IPS-20b (cell line): ENCODE data around the gene AKAP9.
"Not testable (repeated sequence)": the region's sequence is repeated elsewhere in the genome, so short reads cannot be mapped to it uniquely, and the experiment has no call there.

Source experiments
- H3K27ac ChIP-seq: one replicate; pipeline ENCODE4 v1.5.1; 2013; ENCODE audit warnings: low read length
- H3K27me3 ChIP-seq: 2 replicates; pipeline ENCODE4 v1.6.1; 2013; ENCODE audit warnings: mild to moderate bottlenecking, low read length, inconsistent platforms; ENCODE audit not compliant: insufficient read depth
- H3K36me3 ChIP-seq: 2 replicates; pipeline ENCODE4 v1.6.1; 2013; ENCODE audit warnings: low read depth, mild to moderate bottlenecking, inconsistent platforms, low read length, moderate library complexity; ENCODE audit not compliant: insufficient read depth
- H3K4me1 ChIP-seq: 2 replicates; pipeline ENCODE4 v1.6.1; 2013; ENCODE audit warnings: mild to moderate bottlenecking, control low read depth, inconsistent platforms, low read length, moderate library complexity; ENCODE audit not compliant: insufficient read depth
- H3K4me3 ChIP-seq: 2 replicates; pipeline ENCODE4 v1.5.1; 2013; ENCODE audit warnings: mild to moderate bottlenecking, low read length, inconsistent platforms
- H3K9ac ChIP-seq: 2 replicates; pipeline ENCODE4 v1.6.1; 2013; ENCODE audit warnings: low read depth, mild to moderate bottlenecking, inconsistent platforms, low read length, moderate library complexity
- H3K9me3 ChIP-seq: 2 replicates; pipeline ENCODE4 v1.6.1; 2013; ENCODE audit warnings: mild to moderate bottlenecking, low read depth, low read length, inconsistent platforms; ENCODE audit not compliant: insufficient read depth

Gene AKAP9

DNA sequence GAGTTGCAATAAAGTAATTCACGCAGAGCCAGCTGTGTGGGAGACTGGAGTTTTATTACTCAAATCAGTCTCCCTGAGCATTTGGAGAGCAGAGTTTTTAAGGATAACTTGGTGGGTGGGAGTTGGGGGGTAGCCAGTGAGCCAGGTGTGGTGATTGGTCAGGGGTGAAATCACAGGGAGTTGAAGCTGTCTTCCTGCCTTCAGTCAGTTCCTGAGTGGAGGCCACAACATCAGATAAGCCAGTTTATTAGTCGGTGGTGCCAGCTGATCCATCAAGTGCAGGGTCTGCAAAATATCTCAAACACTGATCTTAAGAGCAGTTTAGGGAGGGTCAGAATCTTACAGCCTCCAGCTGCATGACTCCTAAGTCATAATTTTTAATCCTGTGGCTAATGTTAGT, 196.9 kb downstream of the AKAP9 start:
- no peaks in the 10 kb centered on the region for H3K36me3 ChIP-seq
- H3K27me3 ChIP-seq: no peaks in the 10 kb centered on the region
- no peak overlapping the region for H3K27ac ChIP-seq
- no peak overlapping the region for H3K9ac ChIP-seq
- H3K4me3 ChIP-seq: no peak overlapping the region
- no peaks in the 10 kb centered on the region for H3K9me3 ChIP-seq
- H3K4me1 ChIP-seq: 0 out of 2 replicates have a peak, but pooled peaks cover under 1% of the 10 kb centered on the region

DNA sequence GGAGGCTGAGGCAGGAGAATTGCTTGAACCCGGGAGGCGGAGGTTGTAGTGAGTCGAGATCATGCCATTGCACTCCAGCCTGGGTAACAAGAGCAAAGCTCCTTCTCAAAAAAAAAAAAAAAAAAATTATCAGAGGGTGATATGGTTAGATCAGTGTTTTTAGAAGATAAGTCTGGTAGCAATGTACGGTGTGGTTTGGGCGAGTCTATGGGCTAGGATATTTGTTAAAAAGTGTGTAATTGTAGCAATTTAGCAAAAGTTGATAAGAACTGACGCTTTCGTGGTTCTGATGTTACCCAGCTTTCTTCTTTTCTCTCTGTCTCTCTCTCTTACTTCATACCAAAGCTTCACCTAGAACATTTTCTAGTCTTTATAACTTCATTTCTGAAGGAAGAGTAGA, 200.5 kb downstream of the AKAP9 start:
- no peak overlapping the region for H3K4me3 ChIP-seq

DNA sequence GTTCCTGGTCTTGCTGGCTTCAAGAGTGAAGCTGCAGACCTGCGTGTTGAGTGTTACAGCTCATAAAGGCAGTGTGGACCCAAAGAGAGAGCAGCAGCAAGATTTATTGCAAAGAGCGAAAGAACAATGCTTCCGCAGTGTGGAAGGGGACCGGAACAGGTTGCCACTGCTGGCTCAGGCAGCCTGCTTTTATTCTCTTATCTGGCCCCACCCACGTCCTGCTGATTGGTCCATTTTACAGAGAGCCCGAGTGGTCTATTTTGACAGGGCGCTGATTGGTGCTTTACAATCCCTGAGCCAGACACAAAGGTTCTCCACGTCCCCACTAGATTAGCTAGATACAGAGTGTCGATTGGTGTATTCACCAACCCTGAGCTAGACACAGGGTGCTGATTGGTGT, 202.1 kb downstream of the AKAP9 start:
- not testable (repeated sequence) for H3K9me3 ChIP-seq, H3K9ac ChIP-seq, H3K27me3 ChIP-seq, H3K4me3 ChIP-seq, H3K27ac ChIP-seq, H3K4me1 ChIP-seq, H3K36me3 ChIP-seq

More for the DNA sequence above, 200.5 kb downstream of the AKAP9 start:
- Histone ChIP-seq H3K27me3 (no peaks in the 10 kb centered on the region), H3K9ac (no peak overlapping the region), H3K27ac (no peak overlapping the region), H3K9me3 (no peaks in the 10 kb centered on the region), H3K4me1 (no peaks in the 10 kb centered on the region), H3K36me3 (no peaks in the 10 kb centered on the region)

GRCh38 chr7:92143192-92143880, 202.7 kb downstream of the AKAP9 start:
- not testable (repeated sequence) for H3K27me3 ChIP-seq, H3K36me3 ChIP-seq, H3K4me3 ChIP-seq, H3K27ac ChIP-seq, H3K9ac ChIP-seq, H3K4me1 ChIP-seq, H3K9me3 ChIP-seq

DNA sequence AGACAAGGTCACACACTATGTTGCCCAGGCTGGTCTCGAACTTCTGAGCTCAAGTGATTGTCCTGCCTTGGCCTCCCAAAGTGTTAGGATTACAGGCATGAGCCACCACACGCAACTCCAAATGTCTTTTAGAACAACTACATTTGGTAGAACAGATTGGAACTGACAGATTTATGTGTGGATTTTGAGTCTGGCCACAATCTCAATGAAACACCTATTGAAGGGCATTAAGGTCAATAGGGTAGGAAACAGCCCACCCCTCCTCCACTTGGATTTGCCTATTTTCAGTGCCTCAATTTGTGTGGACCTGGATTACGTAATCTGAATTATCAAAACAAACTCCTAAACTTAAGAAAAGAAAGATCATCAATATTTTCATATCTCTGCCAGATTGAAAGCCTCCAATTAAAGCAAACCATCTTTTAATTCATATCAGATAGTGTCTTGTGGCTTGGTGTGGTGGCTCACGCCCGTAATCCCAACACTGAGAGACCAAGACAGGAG, 209.1 kb downstream of the AKAP9 start:
- no peak overlapping the region for H3K27ac ChIP-seq
- no peaks in the 10 kb centered on the region for H3K9me3 ChIP-seq
- no peak overlapping the region for H3K4me3 ChIP-seq
- H3K36me3 ChIP-seq: no peaks in the 10 kb centered on the region
- H3K4me1 ChIP-seq: no peaks in the 10 kb centered on the region
- H3K27me3 ChIP-seq: no peaks in the 10 kb centered on the region
- H3K9ac ChIP-seq: no peak overlapping the region

GRCh38 chr7:92150450-92151017, 209.9 kb downstream of the AKAP9 start:
- H3K4me3 ChIP-seq: no peak overlapping the region
- H3K9me3 ChIP-seq: no peaks in the 10 kb centered on the region
- H3K4me1 ChIP-seq: no peaks in the 10 kb centered on the region
- H3K27ac ChIP-seq: no peak overlapping the region
- no peaks in the 10 kb centered on the region for H3K36me3 ChIP-seq
- no peak overlapping the region for H3K9ac ChIP-seq
- no peaks in the 10 kb centered on the region for H3K27me3 ChIP-seq

DNA sequence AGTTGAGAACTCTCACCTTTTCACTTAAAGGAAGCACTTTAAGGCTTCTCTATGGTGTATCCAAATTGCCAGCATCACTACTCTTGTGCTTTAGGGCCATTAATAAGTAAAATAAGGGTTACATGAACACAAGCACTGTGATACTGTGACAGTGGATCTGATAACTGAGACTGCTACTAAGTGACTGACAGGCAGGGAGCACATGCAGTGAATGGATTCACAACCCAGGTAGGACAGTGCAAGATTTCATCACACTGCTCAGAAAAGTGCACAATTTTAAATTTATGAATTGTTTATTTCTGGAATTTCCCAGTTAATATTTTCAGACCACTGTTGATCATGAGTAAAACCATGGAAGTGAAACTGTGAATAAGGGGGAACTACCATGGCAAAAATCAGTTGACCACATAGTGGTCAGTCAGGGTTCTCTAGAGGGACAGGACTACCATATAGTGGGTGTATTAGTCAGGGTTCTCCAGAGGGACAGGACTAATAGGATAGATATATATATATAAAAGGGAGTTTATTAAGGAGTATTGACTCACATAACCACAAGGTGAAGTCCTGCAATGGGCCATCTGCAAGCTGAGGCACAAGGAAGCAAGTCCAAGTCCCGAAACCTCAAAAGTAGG, 214.6 kb downstream of the AKAP9 start:
- no peaks in the 10 kb centered on the region for H3K9me3 ChIP-seq
- no peak overlapping the region for H3K27ac ChIP-seq
- H3K4me3 ChIP-seq: no peak overlapping the region
- no peaks in the 10 kb centered on the region for H3K4me1 ChIP-seq
- H3K9ac ChIP-seq: no peak overlapping the region
- H3K36me3 ChIP-seq: no peaks in the 10 kb centered on the region
- no peaks in the 10 kb centered on the region for H3K27me3 ChIP-seq

DNA sequence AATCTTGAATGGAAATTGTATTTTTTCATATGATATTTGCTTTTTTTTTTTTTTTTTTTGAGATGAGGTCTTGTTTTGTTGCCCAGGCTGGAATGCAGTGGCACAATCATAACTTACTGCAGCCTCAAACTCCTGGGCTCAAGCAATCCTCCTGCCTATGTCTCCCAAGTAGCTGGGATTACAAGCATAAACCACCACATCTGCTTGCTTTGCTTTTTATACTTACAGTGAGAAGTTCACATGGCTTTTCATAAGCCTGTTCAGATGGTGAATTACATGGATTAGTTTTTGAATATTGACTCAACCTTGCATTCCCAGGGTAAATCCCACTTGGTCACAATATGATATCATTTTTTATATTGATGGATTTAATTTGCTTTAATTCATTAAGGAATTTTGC, 216.3 kb downstream of the AKAP9 start:
- Histone ChIP-seq H3K27ac (no peak overlapping the region), H3K36me3 (no peaks in the 10 kb centered on the region), H3K4me1 (no peaks in the 10 kb centered on the region), H3K27me3 (no peaks in the 10 kb centered on the region), H3K4me3 (no peak overlapping the region), H3K9ac (no peak overlapping the region), H3K9me3 (no peaks in the 10 kb centered on the region)

GRCh38 chr7:92158660-92159575, 218.3 kb downstream of the AKAP9 start:
- Histone ChIP-seq H3K9me3 (no peaks in the 10 kb centered on the region), H3K36me3 (no peaks in the 10 kb centered on the region), H3K27ac (no peak overlapping the region), H3K27me3 (no peaks in the 10 kb centered on the region), H3K9ac (no peak overlapping the region), H3K4me3 (no peak overlapping the region), H3K4me1 (no peaks in the 10 kb centered on the region)
